Thyroid gland (tissue), 4 donors: ENCODE measurements around the gene KRT77.
"Not testable (repeated sequence)": the region's sequence is repeated elsewhere in the genome, so short reads cannot be mapped to it uniquely, and the experiment has no call there.

Source experiments
- POLR2A ChIP-seq, 2 donors: fragments of 450-650 bp; IDR thresholded peaks; one replicate each; pipeline ENCODE4 v1.6.1; 2017; ENCODE audit warnings: antibody characterized with exemption in 2 of 2, mild to moderate bottlenecking in 2 of 2, moderate library complexity in 1 of 2
- TF ChIP-seq, protein P1 (sequence below), 6 experiments: fragments of 200-600 bp in 3 of 6; fragments of 450-650 bp in 3 of 6; sonication (generic) in 3 of 6; IDR thresholded peaks; one replicate each; pipeline ENCODE4 v1.5.1; 2016 to 2019; ENCODE audit warnings: antibody characterized with exemption in 6 of 6, mild to moderate bottlenecking in 2 of 6, inconsistent platforms in 1 of 6, moderate library complexity in 1 of 6

DNA sequence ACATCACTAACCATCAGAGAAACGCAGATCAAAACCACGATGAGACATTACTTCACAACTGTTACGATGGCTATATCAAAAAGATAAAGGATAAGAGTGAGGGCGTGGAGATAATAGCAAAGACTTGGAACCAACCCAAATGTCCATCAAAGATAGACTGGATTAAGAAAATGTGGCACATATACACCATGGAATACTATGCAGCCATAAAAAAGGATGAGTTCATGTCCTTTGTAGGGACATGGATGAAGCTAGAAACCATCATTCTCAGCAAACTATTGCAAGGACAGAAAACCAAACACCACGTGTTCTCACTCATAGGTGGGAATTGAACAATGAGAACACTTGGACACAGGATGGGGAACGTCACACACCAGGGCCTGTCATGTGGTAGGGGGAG, 8.8 kb upstream of the KRT77 start:
- TF ChIP-seq POLR2A (IDR thresholded peaks at IDR 0.05): not testable (repeated sequence)
- TF ChIP-seq, protein P1, sequence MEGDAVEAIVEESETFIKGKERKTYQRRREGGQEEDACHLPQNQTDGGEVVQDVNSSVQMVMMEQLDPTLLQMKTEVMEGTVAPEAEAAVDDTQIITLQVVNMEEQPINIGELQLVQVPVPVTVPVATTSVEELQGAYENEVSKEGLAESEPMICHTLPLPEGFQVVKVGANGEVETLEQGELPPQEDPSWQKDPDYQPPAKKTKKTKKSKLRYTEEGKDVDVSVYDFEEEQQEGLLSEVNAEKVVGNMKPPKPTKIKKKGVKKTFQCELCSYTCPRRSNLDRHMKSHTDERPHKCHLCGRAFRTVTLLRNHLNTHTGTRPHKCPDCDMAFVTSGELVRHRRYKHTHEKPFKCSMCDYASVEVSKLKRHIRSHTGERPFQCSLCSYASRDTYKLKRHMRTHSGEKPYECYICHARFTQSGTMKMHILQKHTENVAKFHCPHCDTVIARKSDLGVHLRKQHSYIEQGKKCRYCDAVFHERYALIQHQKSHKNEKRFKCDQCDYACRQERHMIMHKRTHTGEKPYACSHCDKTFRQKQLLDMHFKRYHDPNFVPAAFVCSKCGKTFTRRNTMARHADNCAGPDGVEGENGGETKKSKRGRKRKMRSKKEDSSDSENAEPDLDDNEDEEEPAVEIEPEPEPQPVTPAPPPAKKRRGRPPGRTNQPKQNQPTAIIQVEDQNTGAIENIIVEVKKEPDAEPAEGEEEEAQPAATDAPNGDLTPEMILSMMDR (IDR thresholded peaks at IDR 0.05): not testable (repeated sequence)
